Panc1 (cell line): ENCODE data around the gene CLMP.

ENCODE experiments used
- SIN3A ChIP-seq: IDR thresholded peaks from 2 replicates; pipeline ENCODE4 v1.6.1; 2012; ENCODE audit warnings: low read depth, mild to moderate bottlenecking, low read length, moderate library complexity, borderline replicate concordance; ENCODE audit not compliant: insufficient read depth
- TF ChIP-seq, protein P1 (sequence below): fragments of 450-650 bp; IDR thresholded peaks from 2 replicates; pipeline ENCODE4 v1.5.1; 2017; ENCODE audit warnings: mild to moderate bottlenecking

- TF ChIP-seq, protein P1, sequence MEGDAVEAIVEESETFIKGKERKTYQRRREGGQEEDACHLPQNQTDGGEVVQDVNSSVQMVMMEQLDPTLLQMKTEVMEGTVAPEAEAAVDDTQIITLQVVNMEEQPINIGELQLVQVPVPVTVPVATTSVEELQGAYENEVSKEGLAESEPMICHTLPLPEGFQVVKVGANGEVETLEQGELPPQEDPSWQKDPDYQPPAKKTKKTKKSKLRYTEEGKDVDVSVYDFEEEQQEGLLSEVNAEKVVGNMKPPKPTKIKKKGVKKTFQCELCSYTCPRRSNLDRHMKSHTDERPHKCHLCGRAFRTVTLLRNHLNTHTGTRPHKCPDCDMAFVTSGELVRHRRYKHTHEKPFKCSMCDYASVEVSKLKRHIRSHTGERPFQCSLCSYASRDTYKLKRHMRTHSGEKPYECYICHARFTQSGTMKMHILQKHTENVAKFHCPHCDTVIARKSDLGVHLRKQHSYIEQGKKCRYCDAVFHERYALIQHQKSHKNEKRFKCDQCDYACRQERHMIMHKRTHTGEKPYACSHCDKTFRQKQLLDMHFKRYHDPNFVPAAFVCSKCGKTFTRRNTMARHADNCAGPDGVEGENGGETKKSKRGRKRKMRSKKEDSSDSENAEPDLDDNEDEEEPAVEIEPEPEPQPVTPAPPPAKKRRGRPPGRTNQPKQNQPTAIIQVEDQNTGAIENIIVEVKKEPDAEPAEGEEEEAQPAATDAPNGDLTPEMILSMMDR, result no peak
- no peak for TF ChIP-seq SIN3A
Observed at GRCh38 chr11:123211149-123211852, 16.3 kb upstream of the CLMP start.
